ENCODE results near the gene MPPED1.

GRCh38 chr22:43505896-43506295 lies 94.1 kb downstream of the MPPED1 start:
- TF ChIP-seq SP2 (CRISPR knock-in tag; IDR thresholded peaks at IDR 0.05) (no peak), RORA (CRISPR knock-in tag; IDR thresholded peaks at IDR 0.05) (no peak), HNF4A (CRISPR knock-in tag; IDR thresholded peaks at IDR 0.05) (no peak), ZHX2 (IDR thresholded peaks at IDR 0.05; ENCODE audit: low read depth) (no peak), ZHX2 (CRISPR knock-in tag; IDR thresholded peaks at IDR 0.05; ENCODE audit: borderline replicate concordance) (no peak), POLR2AphosphoS2 (IDR thresholded peaks at IDR 0.05; ENCODE audit: low read depth, low read length) (no peak), ZNF274 (CRISPR knock-in tag; IDR thresholded peaks at IDR 0.05) (no peak), LBX2 (CRISPR knock-in tag; IDR thresholded peaks at IDR 0.05; ENCODE audit: borderline replicate concordance) (no peak)
